ENCODE results near the gene TAF10.

The TAF10 gene

GRCh38 chr11:6609502-6610015 is 2.5 kb downstream of the TAF10 start:
- no peak for DNase-seq (ENCODE audit: low read depth in 1 of 2, low spot score in 1 of 2)

DNA sequence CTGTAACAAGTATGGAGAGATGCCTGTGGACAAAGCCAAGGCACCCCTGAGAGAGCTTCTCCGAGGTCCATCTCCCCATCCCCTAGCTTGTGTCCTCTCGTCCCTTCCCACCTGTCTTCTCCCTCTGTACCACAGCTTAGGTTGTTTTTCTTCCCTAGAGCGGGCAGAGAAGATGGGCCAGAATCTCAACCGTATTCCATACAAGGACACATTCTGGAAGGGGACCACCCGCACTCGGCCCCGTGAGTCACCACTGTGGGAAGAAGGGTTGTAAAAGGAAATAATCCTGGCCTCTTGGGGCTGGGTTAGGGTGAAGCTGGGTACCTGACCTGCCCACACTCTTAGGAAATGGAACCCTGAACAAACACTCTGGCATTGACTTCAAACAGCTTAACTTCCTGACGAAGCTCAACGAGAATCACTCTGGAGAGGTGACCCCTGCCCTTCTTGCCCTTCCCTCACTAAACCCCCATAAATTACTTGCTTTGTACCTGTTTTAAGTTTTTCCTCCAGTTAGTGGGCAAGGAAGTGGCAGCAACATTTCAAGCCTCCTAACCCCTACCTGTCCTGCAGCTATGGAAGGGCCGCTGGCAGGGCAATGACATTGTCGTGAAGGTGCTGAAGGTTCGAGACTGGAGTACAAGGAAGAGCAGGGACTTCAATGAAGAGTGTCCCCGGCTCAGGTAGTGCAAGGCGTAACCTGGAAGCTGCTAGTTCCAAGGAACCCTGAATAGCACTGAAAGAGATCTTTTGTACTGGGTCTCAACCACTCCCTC is 3.1 kb downstream of the TAF10 start:
- no peak for DNase-seq (ENCODE audit: low read depth in 1 of 2, low spot score in 1 of 2)

DNA sequence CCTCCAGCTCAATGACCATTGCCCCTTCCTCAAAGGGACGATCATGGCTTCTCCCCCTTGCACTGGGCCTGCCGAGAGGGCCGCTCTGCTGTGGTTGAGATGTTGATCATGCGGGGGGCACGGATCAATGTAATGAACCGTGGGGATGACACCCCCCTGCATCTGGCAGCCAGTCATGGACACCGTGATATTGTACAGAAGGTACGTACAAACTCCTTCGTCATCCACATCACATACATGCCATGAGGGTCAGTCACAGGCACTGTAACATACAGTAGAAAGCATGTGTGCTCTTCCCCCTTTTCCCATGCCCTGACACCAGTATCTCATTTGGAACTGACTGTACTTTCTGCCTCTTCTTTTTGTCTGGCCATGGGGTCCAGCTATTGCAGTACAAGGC is 4.0 kb downstream of the TAF10 start:
- DNase-seq (ENCODE audit: low read depth in 1 of 2, low spot score in 1 of 2), result no peak

DNA sequence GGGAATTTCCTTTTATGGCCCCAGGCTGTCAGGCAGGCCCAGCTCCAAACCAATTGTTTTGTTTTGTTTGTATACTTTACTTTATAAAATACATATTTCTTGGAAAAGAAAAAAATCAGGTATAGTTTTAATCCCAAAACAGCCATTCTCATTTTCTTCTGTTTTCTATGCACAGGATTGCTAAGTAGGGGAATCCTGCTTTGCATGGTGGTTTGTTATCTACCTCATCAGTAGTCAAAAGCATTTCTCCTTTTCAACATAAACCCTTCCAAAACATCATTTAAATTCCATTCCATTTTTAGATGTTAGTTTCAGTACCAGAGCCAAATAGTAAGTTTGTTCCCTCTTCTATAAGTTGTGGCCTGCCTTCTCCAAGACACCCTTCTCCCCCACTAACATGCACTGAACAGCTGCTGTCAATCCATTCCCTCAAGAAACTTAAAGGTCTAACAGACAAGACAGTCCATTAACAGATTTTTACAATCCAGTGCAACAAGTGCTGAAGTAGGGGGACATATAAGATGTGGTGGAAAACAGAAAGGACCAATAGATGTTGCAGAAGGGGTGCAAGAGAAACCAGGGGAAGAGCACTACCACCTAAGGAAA is 4.7 kb downstream of the TAF10 start:
- DNase-seq (ENCODE audit: low read depth in 1 of 2, low spot score in 1 of 2), result no peak

- DNase-seq (ENCODE audit: low read depth in 1 of 2, low spot score in 1 of 2), result no peak
These were observed 5.4 kb downstream of the TAF10 start for GRCh38 chr11:6606471-6607189.

- no peak for DNase-seq (ENCODE audit: low read depth in 1 of 2, low spot score in 1 of 2)
These were observed 7.2 kb downstream of the TAF10 start for GRCh38 chr11:6604790-6605189.

DNA sequence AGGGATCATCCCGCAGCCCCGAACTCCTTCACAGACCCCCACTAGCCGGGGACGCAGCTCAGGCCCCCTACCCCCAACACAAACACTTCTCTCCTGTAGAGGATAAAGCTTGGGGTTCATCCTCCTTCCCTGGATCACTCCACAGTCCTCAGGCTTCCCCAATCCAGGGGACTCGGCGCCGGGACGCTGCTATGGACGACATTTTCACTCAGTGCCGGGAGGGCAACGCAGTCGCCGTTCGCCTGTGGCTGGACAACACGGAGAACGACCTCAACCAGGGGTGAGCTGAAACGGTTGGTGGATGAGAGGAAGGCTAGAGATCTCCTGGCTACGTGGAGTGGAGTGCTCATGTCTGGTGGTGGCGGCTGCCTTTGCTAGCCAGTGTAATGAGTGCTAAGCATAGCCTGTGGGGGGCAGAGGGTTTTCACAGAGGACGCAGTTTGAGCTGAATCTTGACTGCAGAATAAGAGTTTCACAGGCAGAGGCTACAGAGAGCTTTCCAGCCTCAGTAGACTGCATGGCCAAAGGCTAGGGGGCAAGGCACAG is 7.9 kb downstream of the TAF10 start:
- DNase-seq (ENCODE audit: low read depth in 1 of 2, low spot score in 1 of 2), result no peak

- peak; percentile 69 to 80 for DNase-seq (ENCODE audit: low read depth in 1 of 2, low spot score in 1 of 2)
These were observed 8.5 kb downstream of the TAF10 start, which contains the start of the genes ILK and RRP8 for GRCh38 chr11:6603287-6604080. Gene ILK (plus strand): TSS chr11:6603774. CDS start chr11:6604272, 498 bp downstream. Gene RRP8 (minus strand): TSS chr11:6603616. CDS start chr11:6603502, 114 bp downstream.

GRCh38 chr11:6602096-6602940 is 9.7 kb downstream of the TAF10 start:
- DNase-seq (ENCODE audit: low read depth in 1 of 2, low spot score in 1 of 2), result no peak

GRCh38 chr11:6601041-6601461 is 11.0 kb downstream of the TAF10 start:
- DNase-seq (ENCODE audit: low read depth in 1 of 2, low spot score in 1 of 2), result no peak

DNA sequence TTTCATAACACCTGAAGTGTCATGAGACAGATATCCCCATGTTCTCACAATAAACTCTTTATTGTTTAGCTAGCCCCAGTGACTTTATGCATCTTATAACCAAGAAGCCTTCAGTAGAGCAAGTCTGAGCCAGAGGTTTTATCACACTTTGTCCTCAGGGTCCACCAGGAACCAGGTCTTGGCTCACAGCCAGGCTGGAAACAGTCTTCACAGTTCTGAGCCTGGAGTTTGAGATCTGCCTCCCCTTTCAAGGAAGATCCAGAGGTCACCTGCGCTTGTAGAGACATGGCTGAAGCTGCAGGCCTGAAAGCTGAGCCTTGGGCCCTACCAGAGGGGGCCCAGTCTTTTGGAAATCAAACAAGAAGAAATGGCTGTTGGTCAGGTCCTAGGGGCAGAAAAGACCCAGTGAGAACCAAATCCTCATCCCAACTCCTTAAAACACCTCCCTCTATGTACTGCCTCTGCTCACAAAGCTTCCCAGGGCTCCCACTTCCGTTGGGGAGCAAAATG is 12.1 kb downstream of the TAF10 start:
- DNase-seq (ENCODE audit: low read depth in 1 of 2, low spot score in 1 of 2), result no peak

DNA sequence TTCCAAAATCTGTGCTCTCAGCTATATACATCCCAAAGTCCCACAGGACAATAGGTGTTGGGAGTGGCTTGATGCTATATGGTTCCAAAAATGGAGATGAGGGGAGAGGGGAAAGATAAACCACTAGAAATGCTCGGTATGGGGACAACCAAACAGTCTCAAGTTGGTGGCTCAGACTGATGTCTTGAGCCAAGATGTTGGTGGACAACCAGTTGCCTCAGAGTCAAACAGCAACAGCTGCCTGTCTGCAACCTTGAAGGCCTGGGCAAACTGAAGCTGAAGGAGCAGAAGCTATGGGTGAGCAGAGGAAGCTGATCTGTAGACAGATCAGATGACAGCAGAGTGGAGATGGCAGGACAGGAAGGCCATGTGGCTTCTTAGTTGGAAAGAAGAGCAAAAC is 12.6 kb downstream of the TAF10 start:
- DNase-seq (ENCODE audit: low read depth in 1 of 2, low spot score in 1 of 2), result no peak

- no peak for DNase-seq (ENCODE audit: low read depth in 1 of 2, low spot score in 1 of 2)
These were observed 13.5 kb downstream of the TAF10 start for GRCh38 chr11:6598555-6598954.

- no peak for DNase-seq (ENCODE audit: low read depth in 1 of 2, low spot score in 1 of 2)
These were observed 15.7 kb downstream of the TAF10 start for GRCh38 chr11:6596239-6596877.

GRCh38 chr11:6594142-6594768 is 17.8 kb downstream of the TAF10 start:
- no peak for DNase-seq (ENCODE audit: low read depth in 1 of 2, low spot score in 1 of 2)

GRCh38 chr11:6588018-6588417 is 24.0 kb downstream of the TAF10 start:
- no peak for DNase-seq (ENCODE audit: low read depth in 1 of 2, low spot score in 1 of 2)

- no peak for DNase-seq (ENCODE audit: low read depth in 1 of 2, low spot score in 1 of 2)
These were observed 24.6 kb downstream of the TAF10 start for GRCh38 chr11:6587360-6587953.

All from activated CD4-positive, alpha-beta T cell treated with anti-CD3 and anti-CD28 coated beads, Interleukin-2, amount 50 U/mL, for 24 hours (primary cell).